GM12891 (cell line): ENCODE results near the gene MIA2.

Experiments used
- DNase-seq: peaks from one replicate; pipeline ENCODE4 v3.0.0; 2011; ENCODE audit warnings: low spot score; ENCODE audit not compliant: insufficient read length
- FAIRE-seq: peaks from 2 replicates; lab custom pipeline; 2011; peaks lifted over from hg19 to GRCh38; lab: Jason Lieb, UNC
- PAX5 ChIP-seq: IDR thresholded peaks from 2 replicates; pipeline ENCODE4 v1.6.1; 2011; ENCODE audit warnings: low read length, moderate library complexity, mild to moderate bottlenecking; ENCODE audit not compliant: insufficient read depth, severe bottlenecking
- POLR2A ChIP-seq: IDR thresholded peaks from 2 replicates; pipeline ENCODE4 v1.6.1; 2011; ENCODE audit warnings: low read depth, low read length, control low read depth
- POLR2AphosphoS5 ChIP-seq: IDR thresholded peaks from 2 replicates; pipeline ENCODE4 v1.6.1; 2011; ENCODE audit warnings: low read depth, low read length, control low read depth
- POU2F2 ChIP-seq: IDR thresholded peaks from 2 replicates; pipeline ENCODE4 v1.6.1; 2011; ENCODE audit warnings: low read depth, mild to moderate bottlenecking, control low read depth, low read length, moderate library complexity
- SPI1 ChIP-seq: IDR thresholded peaks from 2 replicates; pipeline ENCODE4 v1.6.1; 2011; ENCODE audit warnings: low read depth, low read length, control low read depth
- TAF1 ChIP-seq: IDR thresholded peaks from 2 replicates; pipeline ENCODE4 v1.6.1; 2011; ENCODE audit warnings: low read depth, low read length, control low read depth

Gene MIA2

DNA sequence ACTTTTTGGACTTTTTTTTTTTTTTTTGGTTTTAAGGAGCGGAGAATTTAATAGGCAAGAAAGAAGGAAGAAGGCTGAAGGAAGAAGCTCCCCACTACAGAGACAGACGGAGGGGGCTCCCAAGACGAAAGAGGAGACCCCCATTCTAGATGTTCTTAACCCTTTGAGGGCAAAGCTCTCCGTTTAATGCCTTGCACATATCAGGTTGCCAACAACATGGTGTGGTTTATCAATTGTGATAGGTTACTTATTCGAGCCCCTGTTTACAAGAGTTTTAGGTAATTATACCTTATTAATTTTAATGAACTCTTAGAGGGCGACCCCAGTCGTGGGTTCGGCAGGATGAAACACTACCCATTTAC lies 199.7 kb downstream of the MIA2 start:
- FAIRE-seq (no peak), DNase-seq (no peak)
- TF ChIP-seq PAX5 (no peak), POU2F2 (no peak), POLR2AphosphoS5 (no peak), POLR2A (no peak), TAF1 (no peak), SPI1 (no peak)

- FAIRE-seq = no peak
- DNase-seq = no peak
- no peak for TF ChIP-seq POU2F2
- no peak for TF ChIP-seq SPI1
- no peak for TF ChIP-seq POLR2A
- no peak for TF ChIP-seq TAF1
- no peak for TF ChIP-seq POLR2AphosphoS5
- no peak for TF ChIP-seq PAX5
Observed at GRCh38 chr14:39434401-39434800, 200.7 kb downstream of the MIA2 start.

GRCh38 chr14:39435241-39435640 lies 201.5 kb downstream of the MIA2 start:
- TF ChIP-seq SPI1 (no peak), POU2F2 (no peak)
- FAIRE-seq = no peak
- no peak for DNase-seq
